Adipose tissue (tissue), 3 donors: ENCODE data around the gene SPATA46. TPM values are rescaled to one million over a fixed set of nuclear protein-coding genes. Genes with fewer than 3 reads are reported as not detected.
"Not testable (repeated sequence)": the region's sequence is repeated elsewhere in the genome, so short reads cannot be mapped to it uniquely, and the experiment has no call there.

Source experiments
- H3K27ac ChIP-seq: one replicate; pipeline ENCODE4 v1.5.1; 2013; ENCODE audit warnings: low read depth, low read length
- WGBS, 3 donors: extraction: QIAGEN DNeasy Blood & Tissue Kit; methylation state at CpG; one replicate each; pipeline ENCODE4 v1.1.7; 2013; 5-methylcytosine and 5-hydroxymethylcytosine counted together
- polyA plus RNA-seq, 3 donors: library from polyadenylated mRNA; stranded (reverse); fragments of 200-250 nt; gene quantifications; one replicate each; pipeline ENCODE4 v1.2.3, GENCODE V29; 2013
- donor health status: healthy with polysubstance abuse.
- donor health status: Bipolar disorder and iron deficiency.
- donor health status: healthy.

Gene SPATA46
- polyA plus RNA-seq, 3 donors: not detected

DNA sequence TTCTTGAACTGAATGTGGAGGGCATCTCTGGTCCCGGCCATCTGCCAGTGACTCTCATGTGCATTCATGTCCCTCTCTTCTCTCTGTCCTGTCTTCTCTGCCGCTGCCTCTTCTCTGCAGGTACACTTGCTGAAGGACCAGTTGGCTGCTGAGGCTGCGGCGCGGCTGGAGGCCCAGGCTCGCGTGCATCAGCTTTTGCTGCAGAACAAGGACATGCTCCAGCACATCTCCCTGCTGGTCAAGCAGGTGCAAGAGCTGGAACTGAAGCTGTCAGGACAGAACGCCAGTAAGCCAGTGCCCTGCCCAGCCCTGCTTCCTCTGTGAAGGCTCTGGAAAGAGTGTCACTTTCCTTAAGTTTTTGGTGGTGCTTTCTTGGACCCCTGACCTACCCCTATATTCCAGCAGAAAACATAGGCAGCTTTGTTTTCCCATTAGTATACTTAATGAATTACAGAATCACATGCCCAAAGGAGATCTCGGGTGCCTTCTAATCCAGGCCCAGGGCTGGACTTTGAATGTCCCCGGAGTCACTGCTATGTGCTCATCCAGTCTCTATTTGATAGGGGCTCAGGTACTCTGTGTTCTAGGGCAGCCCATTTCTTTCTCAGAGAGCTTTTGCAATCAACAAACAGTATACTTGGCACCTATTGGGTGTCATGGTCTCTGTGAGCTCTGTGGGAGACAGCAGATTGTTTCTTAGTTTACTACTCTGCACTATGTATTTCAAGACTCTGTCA lies 11.2 kb downstream of the SPATA46 start:
- no peak overlapping the region for H3K27ac ChIP-seq
- WGBS, 3 donors: 91 to 95% (median 95%) methylated on average over 10 of the region's 10 CpGs

DNA sequence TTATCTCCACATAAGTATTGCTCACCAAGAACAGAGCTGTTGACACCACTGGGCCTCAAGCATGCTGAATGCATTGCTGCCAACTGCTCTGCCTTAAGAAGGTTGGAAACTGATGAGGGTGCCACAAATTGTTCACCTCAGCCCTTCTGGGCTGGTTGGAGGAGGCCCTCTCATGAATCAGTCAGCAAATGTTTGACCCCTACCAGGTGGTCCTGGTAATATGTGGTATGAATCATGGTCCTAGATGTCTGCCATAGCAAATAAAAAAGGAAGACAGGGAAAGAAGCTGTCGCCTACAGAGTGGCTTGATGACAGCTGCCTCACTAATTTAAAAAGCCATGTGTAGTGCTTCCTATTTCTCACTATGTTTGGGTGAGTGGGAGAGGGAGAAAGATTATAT lies 12.2 kb downstream of the SPATA46 start:
- WGBS, 3 donors: 88 to 100% (median 94%) methylated on average over 1 of the region's 1 CpG

DNA sequence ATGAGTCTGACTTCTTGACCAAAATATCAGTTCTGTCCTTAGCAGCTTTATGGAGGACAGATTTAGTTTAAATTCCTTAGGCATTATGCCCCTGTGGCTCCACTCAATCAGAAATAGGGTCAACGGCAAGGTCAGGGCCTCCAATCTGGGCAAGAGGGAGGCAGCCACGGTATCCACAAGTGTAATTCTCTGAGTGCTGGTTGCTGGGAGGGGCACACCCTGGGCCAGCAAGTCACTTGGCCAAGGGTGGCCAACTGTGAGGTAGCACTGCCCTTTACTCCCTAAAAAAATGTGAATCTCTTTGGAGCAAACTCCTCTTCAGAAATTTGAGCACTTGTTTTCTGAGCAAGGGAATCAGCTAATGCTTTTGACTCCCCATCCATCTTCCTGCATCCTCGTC lies 12.8 kb downstream of the SPATA46 start:
- 80 to 88% (median 87%) methylated on average over 3 of the region's 3 CpGs for WGBS, 3 donors
- H3K27ac ChIP-seq: no peak overlapping the region

More for the DNA sequence above, 12.2 kb downstream of the SPATA46 start:
- H3K27ac ChIP-seq: no peak overlapping the region

DNA sequence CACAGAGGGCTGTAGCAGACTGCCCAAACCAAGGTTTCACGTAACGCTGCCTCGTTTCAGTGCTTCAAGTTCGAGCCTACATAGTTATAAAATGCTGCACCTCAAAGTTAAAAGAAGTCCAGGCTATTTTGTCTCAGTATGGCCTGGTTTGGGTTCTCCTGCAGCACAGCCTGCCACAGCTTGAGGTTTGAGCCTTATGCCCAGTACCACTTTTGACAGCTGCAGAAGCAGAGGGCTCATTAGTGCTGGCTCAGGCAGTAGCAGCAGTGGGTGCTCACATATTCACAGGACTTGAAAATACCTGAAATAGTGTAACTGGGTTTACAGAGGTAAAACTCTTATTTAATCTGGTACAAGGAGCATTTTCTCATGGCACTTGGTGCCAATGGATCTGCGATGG lies 15.3 kb downstream of the SPATA46 start:
- H3K27ac ChIP-seq: no peak overlapping the region
- WGBS, 3 donors: 90 to 96% (median 96%) methylated on average over 5 of the region's 5 CpGs

DNA sequence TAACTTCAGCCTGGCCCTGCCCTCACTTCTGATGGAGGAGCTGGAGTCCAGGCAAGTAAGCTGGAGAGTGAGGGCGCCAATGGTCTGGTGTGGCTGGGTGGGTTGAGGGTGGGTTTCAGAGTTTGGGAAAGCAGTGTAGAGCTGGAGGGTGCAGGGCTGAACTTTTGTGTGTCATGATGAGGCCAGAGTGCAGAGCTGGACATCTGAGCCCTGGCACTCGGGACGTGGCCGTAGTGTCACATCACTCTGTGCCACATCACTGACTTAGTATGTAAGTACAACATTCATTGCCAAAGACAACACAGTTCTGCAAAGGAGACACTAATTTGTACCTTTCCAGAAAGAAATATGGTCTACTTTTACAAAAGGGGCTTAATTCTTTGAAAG lies 15.8 kb downstream of the SPATA46 start:
- 88 to 100% (median 97%) methylated on average over 4 of the region's 4 CpGs for WGBS, 3 donors
- H3K27ac ChIP-seq: no peak overlapping the region

DNA sequence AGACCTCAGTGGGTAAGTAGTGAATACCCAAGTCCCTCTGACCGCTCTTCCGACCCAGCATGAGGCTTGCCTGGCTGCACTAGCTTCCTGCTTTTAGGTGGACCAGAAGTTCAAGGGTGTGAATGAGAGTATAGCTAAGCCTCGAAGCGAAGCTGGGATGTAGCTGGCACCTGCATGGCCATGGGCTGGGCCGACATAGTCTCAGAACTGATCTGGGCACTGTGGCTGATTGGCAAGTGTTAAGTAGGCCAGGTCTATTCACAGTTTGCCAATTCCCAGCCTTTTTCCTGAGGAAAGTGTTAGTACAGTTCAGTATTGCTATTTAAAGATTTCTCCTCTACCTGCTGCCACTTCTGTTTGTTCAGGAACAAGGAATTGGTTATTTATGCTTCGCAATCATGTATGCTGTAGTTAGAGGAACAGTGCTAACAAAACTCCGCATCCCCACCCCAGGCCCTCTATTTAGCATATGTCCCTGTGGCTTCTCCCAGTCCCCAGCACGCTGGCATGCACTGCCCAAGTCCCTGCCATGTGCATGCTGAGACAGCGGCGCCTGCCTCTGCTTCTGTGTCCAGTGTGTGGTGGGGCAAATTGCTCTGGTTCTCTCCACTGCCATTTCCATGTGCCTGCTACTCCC lies 16.3 kb downstream of the SPATA46 start:
- WGBS, 3 donors: 86 to 93% (median 91%) methylated on average over 10 of the region's 10 CpGs

DNA sequence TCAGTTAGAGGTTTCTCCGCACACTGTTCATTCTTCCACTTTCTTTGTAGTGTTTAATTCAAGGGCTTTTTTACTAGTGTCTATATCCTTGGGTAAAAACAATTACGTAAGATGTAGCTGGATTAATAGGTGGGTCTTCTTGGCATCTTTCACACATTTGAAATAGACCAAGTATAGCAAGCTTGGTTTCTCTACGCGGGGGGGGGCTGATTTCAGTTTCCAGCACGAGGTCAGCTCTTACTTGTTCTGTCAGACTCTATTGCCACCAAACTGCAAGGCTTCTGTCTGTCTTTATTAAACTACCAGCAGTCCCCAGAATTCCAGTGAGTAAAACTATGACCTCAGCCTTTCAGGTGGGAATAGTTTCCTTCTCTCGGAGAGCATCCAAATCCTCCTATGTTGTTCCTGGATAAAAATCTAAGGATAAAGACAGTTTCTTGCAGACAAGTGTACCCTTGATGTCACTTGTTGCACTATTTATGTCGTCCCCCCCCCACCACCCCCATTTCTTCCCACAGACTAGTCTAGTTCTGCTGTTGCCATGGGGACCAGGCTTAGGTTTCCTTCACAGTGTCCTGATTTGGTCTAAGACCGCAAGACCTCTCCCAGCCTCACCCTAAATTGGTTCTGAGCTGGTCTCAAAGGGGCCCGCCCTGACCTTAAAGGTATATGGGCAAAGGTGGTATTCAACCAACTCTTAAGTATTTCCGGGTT lies 17.0 kb downstream of the SPATA46 start:
- WGBS, 3 donors: 80 to 89% (median 88%) methylated on average over 10 of the region's 10 CpGs
- H3K27ac ChIP-seq: no peak overlapping the region

More for the DNA sequence above, 16.3 kb downstream of the SPATA46 start:
- H3K27ac ChIP-seq: no peak overlapping the region

DNA sequence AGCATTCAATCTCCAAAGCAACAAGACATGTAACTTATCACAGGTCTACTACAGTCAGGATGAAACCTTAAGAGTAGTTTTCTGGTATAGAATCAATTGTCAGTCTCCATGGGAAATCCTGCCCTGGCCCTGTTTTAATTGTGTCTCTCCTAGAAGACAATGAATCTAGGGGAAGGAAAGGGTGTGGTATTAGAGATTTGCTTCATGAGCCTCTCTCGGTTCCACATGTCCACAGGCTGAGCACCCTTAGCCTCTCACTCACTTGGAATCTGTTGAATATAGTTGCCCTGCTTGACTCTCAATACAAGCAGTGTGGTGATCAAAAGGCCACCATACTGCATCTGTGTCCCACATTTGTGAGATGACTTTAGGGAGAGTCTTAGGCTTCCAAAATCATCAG lies 17.7 kb downstream of the SPATA46 start:
- 50 to 80% (median 64%) methylated on average over 1 of the region's 1 CpG for WGBS, 3 donors
- H3K27ac ChIP-seq: no peak overlapping the region

DNA sequence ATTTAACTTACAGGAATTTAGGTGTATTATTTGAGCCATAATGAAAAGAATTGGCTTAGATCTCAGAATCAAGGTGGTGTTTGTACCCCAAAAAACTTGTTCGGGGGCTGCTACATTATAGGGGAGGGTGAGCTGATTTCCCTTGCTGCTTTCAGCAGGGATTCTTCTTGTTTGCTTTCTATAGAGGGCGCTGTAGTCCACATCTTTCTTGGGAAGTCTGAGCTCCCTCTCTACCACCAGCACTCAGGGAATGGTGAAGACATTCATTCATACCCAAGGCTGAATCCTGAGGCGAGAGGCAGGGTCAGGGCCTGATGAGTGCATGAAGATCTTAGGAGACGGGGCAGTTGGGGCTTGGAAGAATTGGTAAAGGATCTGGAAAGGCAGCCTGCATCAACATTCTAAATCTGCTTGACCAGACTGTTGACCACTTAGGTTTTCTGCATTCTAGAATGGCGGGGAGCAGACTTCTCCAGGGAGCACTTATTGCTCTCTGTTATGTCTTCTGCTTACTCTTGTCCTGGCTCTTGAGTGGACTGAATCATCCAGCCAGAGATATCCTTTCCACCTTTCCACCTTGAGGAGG lies 18.9 kb downstream of the SPATA46 start:
- no peak overlapping the region for H3K27ac ChIP-seq
- WGBS, 3 donors: 55 to 65% (median 62%) methylated on average over 4 to 5 of the region's 5 CpGs

DNA sequence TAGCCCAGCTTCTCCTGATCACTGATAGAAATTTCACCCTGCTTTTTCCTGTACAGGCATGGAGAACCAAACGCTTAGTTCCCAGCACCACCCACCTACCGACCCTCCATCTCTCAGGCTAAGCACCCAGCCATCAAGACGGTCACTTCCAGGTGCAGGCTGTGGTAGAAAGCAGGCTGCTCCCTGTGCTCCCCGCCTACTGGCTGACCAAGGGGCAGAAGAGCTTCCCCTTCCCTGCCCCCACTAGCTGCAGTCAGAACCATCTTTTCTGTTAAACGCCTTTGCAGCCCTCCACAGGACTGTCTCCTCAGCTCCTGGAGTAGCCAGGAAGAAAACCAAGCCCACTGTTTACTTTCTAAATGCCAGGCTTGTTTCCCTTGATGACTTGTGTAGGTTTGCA lies 23.0 kb downstream of the SPATA46 start:
- WGBS, 3 donors: 68 to 84% (median 69%) methylated on average over 5 of the region's 5 CpGs
- H3K27ac ChIP-seq: no peak overlapping the region

DNA sequence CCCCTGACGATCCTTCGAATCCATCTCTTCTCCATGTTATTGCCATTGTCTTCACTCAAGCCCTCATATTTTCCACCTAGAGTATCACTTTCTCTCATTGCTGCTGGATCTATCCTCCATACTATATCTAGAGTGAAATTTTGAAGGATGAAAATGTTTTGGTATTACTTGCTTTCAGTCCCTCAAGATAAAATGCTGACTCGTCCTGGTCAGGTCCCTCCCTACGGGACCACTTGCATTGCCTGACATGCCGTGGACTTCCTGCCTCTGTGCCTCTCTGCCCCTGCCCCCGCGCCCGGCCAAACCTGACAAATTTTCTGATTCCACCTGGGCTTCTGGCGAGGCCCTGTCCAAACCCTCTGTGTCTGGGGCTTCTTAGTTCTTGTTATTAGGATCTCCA lies 23.6 kb downstream of the SPATA46 start:
- WGBS, 3 donors: 83 to 91% (median 84%) methylated on average over 9 of the region's 9 CpGs
- H3K27ac ChIP-seq: no peak overlapping the region

DNA sequence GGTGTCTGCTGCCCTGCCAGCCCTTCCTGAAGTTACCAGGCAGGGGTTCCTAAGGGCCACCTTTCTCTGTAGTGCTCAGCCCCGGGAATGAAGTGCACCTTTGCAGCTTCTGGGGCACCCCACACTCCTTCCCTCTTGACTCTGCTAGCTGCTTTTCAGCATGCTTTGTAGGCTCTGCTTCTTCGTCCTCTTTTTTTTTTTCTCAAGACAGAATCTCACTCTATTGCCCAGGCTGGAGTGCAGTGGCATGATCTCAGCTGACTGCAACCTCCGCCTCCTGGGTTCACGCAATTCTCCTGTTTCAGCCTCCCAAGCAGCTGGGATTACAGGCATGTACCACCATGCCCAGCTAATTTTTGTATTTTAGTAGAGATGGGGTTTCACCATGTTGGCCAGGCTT lies 24.8 kb downstream of the SPATA46 start:
- not testable (repeated sequence) for H3K27ac ChIP-seq
- WGBS, 3 donors: 50 to 99% (median 69%) methylated on average over 3 of the region's 4 CpGs

DNA sequence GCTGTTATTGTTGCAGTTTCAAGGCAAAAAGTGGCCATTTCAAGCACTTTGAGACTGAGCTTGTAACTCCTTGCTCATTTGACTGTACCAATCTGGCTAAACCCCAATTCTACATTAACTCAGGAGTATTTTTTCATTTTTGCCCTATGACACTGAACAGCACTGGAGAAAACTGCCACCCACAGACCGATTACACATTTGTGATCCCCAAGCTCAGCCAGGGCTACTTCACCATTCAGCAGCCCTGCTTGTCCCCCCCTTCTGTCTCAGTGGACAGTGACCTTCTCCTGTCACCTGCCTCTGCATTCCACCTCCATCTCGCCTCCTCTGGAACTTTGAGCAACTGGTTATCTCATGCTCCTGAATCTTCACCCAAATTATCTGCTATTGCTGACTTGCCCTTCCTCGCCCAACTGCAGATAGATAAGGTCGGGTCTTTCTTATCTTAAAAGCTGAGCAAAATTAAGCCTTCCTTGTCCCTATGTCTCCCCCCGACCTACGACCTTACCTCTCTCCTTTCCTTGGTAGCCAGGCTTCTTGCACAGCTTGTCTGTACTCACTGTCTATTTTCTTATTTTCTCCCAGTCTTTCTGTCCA lies 25.3 kb downstream of the SPATA46 start:
- H3K27ac ChIP-seq: no peak overlapping the region
- 86 to 90% (median 87%) methylated on average over 6 of the region's 6 CpGs for WGBS, 3 donors

DNA sequence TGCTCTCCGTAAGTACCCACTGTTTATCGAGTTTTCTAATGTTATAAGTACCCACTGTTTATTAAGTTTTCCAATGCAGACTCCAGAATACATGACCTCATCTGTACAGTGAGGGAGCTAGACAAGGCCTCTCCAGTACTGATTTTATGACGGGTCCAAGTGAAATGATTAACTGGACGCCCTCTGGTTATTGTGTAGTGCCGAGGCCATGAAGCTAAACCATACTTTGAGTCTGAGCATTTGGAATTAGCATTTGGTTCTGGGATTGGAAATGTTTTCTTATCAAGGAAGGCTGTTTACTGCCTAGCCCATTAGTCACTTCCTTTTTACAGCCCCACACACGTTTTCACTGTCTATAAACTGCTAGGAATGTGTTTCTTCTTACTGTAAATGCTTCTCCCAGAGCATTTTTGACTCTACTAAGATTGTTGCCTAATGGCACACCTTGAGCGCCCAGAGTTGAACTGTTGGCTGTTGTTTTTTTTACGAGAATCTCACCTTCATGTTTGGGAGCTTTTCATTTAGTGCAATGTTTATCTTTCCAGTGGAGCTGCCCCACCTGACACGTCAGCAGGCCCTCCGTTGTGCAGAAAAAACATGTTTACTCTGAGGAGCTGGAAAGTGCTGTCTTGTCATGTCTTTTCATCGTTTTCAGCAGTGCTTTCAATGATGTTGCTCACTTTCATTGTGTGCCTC lies 26.9 kb downstream of the SPATA46 start:
- no peak overlapping the region for H3K27ac ChIP-seq
- WGBS, 3 donors: 60 to 72% (median 63%) methylated on average over 11 of the region's 11 CpGs

DNA sequence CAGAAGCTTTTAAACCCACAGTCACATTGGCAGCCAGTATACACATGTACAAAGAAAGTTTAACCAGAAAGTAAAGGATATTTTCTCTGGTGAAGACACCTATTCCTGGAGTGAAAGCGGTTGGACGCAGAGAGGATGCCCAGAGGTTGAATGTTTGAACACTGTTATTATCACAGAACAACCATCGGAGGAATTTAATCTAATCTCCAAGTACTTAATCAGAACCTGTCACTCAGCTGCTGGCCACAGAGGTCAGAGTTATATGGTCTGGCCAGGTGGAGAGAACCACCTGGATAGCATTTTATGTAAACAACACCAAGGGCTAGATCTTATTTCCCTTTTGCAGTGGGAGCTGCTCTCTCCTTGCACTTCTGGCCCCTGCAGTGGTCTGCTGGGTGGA lies 29.4 kb downstream of the SPATA46 start:
- no peak overlapping the region for H3K27ac ChIP-seq
- WGBS, 3 donors: 29 to 62% (median 61%) methylated on average over 3 of the region's 3 CpGs

DNA sequence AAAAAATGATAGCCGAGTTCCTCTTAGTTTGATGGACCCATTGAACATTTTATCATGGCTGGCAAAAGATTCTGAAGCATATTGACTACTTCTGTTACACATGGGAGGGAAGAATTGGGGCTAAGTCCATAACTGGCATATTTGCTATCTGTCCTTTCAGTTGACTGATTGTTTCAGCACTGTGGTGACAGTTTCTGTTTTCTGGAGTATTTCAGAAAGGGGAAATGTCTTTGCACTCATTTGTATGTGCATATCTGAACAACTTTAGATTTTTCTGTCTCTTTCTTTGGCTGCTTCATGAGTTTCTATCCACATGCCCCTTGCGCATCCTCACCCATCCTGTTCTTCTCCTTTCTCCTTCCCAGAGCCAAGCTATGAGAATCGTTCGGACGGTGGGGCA lies 33.2 kb downstream of the SPATA46 start:
- 73 to 86% (median 82%) methylated on average over 5 of the region's 5 CpGs for WGBS, 3 donors

DNA sequence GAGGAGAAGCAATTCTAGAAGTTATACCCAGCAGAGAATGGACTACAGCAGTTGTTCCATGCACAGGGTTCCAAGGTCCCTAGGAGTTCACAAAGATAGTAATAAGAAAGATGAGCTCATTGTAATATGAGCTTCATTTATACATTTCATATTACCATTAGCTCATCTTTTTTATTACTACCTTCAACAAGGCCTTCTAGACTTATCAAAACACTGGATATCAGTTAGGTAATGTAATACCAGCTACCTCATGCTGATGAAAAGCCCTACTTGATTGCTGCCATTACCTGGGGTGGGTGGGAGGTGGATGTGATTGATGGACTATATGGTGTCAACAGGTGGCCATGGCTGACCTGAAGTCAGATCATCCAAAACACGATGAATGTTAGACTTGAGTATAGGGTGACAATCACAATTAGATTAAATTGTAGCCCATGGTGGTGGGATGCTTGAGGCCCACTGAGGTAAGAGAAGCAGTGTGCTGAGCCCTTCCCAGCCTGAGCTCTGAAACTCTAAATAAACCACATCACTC lies 34.1 kb downstream of the SPATA46 start:
- H3K27ac ChIP-seq: no peak overlapping the region
- WGBS, 3 donors: 89 to 96% (median 96%) methylated on average over 1 of the region's 1 CpG

More for the DNA sequence above, 33.2 kb downstream of the SPATA46 start:
- no peak overlapping the region for H3K27ac ChIP-seq
